HepG2 (cell line): ENCODE measurements around the gene ARF5. TPM values are rescaled to one million over a fixed set of nuclear protein-coding genes. Genes with fewer than 3 reads are reported as not detected.

Experiments
- ATAC-seq: fragments of 200-7000 bp; cut with Tn5 transposase; 3 replicates; pipeline ENCODE4 v1.9.1; 2020; ENCODE audit warnings: mild to moderate bottlenecking, moderate library complexity
- BruUV-seq: library from RNA; stranded (reverse); fragments of 400-500 nt; replicated peaks from 2 replicates; lab custom pipeline; 2021; lab: Mats Ljungman, UMichigan
- CTCF ChIA-PET: fragments of 300-600 bp; formaldehyde crosslinking; extraction: SDS; loops from one replicate; lab custom pipeline; 2021; ENCODE audit warnings: low total read pairs, inconsistent platforms, low intra/inter-chr PET ratio; lab: Yijun Ruan, JAX
- POLR2A ChIA-PET: fragments of 350-600 bp; sonication (Branson Sonifier 250); formaldehyde crosslinking; loops from one replicate; lab custom pipeline; 2020; ENCODE audit warnings: antibody characterized with exemption, inconsistent platforms; lab: Yijun Ruan, JAX
- DNase-seq: peaks from one replicate; pipeline ENCODE4 v3.0.0-alpha.2; 2015; ENCODE audit warnings: low spot score
- FAIRE-seq: peaks from 3 replicates; lab custom pipeline; 2011; peaks lifted over from hg19 to GRCh38; lab: Jason Lieb, UNC
- H2AFZ ChIP-seq: one replicate; pipeline ENCODE4 v1.6.1; 2011; ENCODE audit warnings: low read length, inconsistent platforms
- H3K27ac ChIP-seq: fragments of 300-600 bp; 3 replicates; pipeline ENCODE4 v1.8.0; 2011; ENCODE audit warnings: mixed run types, mild to moderate bottlenecking, mixed read lengths, low read length, inconsistent platforms; ENCODE audit not compliant: insufficient read depth; ENCODE audit errors: extremely low read length
- H3K27me3 ChIP-seq, 2 experiments: fragments of 200-600 bp in 1 of 2; 2 replicates in 1 of 2; 3 replicates in 1 of 2; pipeline versions ENCODE4 v1.6.0 to v1.8.0; 2011; ENCODE audit warnings: low read length in 2 of 2, mild to moderate bottlenecking in 2 of 2, moderate library complexity in 2 of 2, inconsistent platforms in 1 of 2; ENCODE audit not compliant: insufficient read depth in 2 of 2, control insufficient read depth in 1 of 2
- H3K36me3 ChIP-seq, 2 experiments: fragments of 200-600 bp in 1 of 2; replicated peaks in 1 of 2; 2 replicates in 1 of 2; 3 replicates in 1 of 2; pipeline versions ENCODE4 v1.5.1 to v1.8.0; 2011; ENCODE audit warnings: low read length in 2 of 2, inconsistent platforms in 1 of 2; ENCODE audit not compliant: insufficient read depth in 2 of 2, control insufficient read depth in 1 of 2
- H3K4me1 ChIP-seq: 2 replicates; pipeline ENCODE4 v1.5.1; 2012; ENCODE audit warnings: low read length, inconsistent platforms; ENCODE audit not compliant: insufficient read depth
- H3K4me2 ChIP-seq: 2 replicates; pipeline ENCODE4 v1.6.0; 2011; ENCODE audit warnings: low read depth, low read length, inconsistent platforms
- H3K4me3 ChIP-seq, 3 experiments: fragments of 200-600 bp in 1 of 3; sonication (generic), shearing (Covaris generic) in 1 of 3; replicated peaks in 1 of 3; 2 replicates each; pipeline ENCODE4 v1.5.1; 2011 to 2016; ENCODE audit warnings: low read length in 3 of 3, inconsistent platforms in 2 of 3, low read depth in 2 of 3, mild to moderate bottlenecking in 2 of 3, control low read depth in 1 of 3, mixed read lengths in 1 of 3; ENCODE audit not compliant: insufficient read depth in 1 of 3
- H3K79me2 ChIP-seq: one replicate; pipeline ENCODE4 v1.6.1; 2011; ENCODE audit warnings: low read length, inconsistent platforms; ENCODE audit not compliant: insufficient read depth
- H3K9ac ChIP-seq: 2 replicates; pipeline ENCODE4 v1.6.0; 2011; ENCODE audit warnings: mild to moderate bottlenecking, low read depth, low read length, inconsistent platforms; ENCODE audit not compliant: insufficient read depth
- H3K9me3 ChIP-seq: 2 replicates; pipeline ENCODE4 v1.5.1; 2012; ENCODE audit warnings: mild to moderate bottlenecking, low read length
- H4K20me1 ChIP-seq: 2 replicates; pipeline ENCODE4 v1.6.0; 2011; ENCODE audit warnings: inconsistent platforms, mild to moderate bottlenecking, low read length, moderate library complexity; ENCODE audit not compliant: insufficient read depth
- BCL6 ChIP-seq: IDR thresholded peaks from 2 replicates; pipeline ENCODE4 v1.6.1; 2016; ENCODE audit warnings: missing genetic modification reagents, missing compliant biosample characterization
- BRD4 ChIP-seq: sonication (generic); formaldehyde crosslinking; IDR thresholded peaks from 2 replicates; pipeline ENCODE4 v1.4.0; 2020; ENCODE audit warnings: missing genetic modification reagents
- HDAC6 ChIP-seq: fragments of 200-600 bp; sonication (generic); IDR thresholded peaks from 2 replicates; pipeline ENCODE4 v1.7.0; 2017; ENCODE audit warnings: mild to moderate bottlenecking, antibody characterized with exemption, low read length, low read depth
- PRMT3 ChIP-seq: sonication (generic); formaldehyde crosslinking; IDR thresholded peaks from 2 replicates; pipeline ENCODE4 v1.8.1; 2022; ENCODE audit warnings: low read depth, mild to moderate bottlenecking, moderate library complexity, missing genetic modification reagents, borderline replicate concordance
- ZEB1 ChIP-seq: IDR thresholded peaks from 2 replicates; pipeline ENCODE4 v1.6.1; 2012; ENCODE audit warnings: mild to moderate bottlenecking, low read depth, inconsistent platforms; ENCODE audit not compliant: insufficient replicate concordance
- ZNF446 ChIP-seq: sonication (generic); formaldehyde crosslinking; IDR thresholded peaks from 2 replicates; pipeline ENCODE4 v1.5.0; 2020; ENCODE audit warnings: mild to moderate bottlenecking, missing genetic modification reagents
- ZNF564 ChIP-seq: sonication (generic); formaldehyde crosslinking; IDR thresholded peaks from 2 replicates; pipeline ENCODE4 v1.8.1; 2023; ENCODE audit warnings: mild to moderate bottlenecking, missing genetic modification reagents
- ZNF766 ChIP-seq: sonication (generic); formaldehyde crosslinking; IDR thresholded peaks from 2 replicates; pipeline ENCODE4 v1.5.0; 2020; ENCODE audit warnings: missing genetic modification reagents, borderline replicate concordance
- ZNF800 ChIP-seq: sonication (generic); formaldehyde crosslinking; IDR thresholded peaks from 2 replicates; pipeline ENCODE4 v1.4.0; 2020; ENCODE audit warnings: missing genetic modification reagents
- WGBS: methylation state at CpG from one replicate; pipeline ENCODE4 v1.1.6; 2017; ENCODE audit warnings: low lambda C conversion rate; 5-methylcytosine and 5-hydroxymethylcytosine counted together
- in situ Hi-C: cut with HindIII; loops from 2 replicates; pipeline ENCODE4 v1.10.0; 2017; ENCODE audit warnings: low pct_unique_long_range_greater_than_20kb; ENCODE audit not compliant: extremely low pct_ligation_motif_present
- intact Hi-C: fragments of 100-400 bp; cut with micrococcal nuclease; formaldehyde crosslinking; loops from one replicate; pipeline ENCODE4 v1.10.0; 2022; ENCODE audit not compliant: unreplicated experiment
- polyA plus RNA-seq, 8 experiments: library from polyadenylated mRNA; depleted of rRNA in 3 of 8; stranded (reverse) in 7 of 8; unstranded in 1 of 8; fragments of >200 nt; fragmentation: Illumina TruSeq in 4 of 8; extraction: Trizol in 4 of 8; gene quantifications; 2 replicates each; pipeline versions ENCODE4 v1.2.1 to v1.2.3, GENCODE V29; 2011 to 2016; ENCODE audit warnings: low read depth in 4 of 8, missing spikeins in 1 of 8, mixed read lengths in 1 of 8; ENCODE audit not compliant: insufficient read depth in 1 of 8
- total RNA-seq, 5 experiments: library from RNA; depleted of rRNA; stranded (reverse); fragments of >200 nt; fragmentation: Illumina TruSeq; extraction: Trizol; gene quantifications; 2 replicates each; pipeline ENCODE4 v1.2.3, GENCODE V29; 2016; ENCODE audit warnings: low read depth in 1 of 5

ARF5 gene
- total and polyA plus RNA-seq, 2 of the 13 experiments (the other 11 are each of a cell fraction or from before 2014, with no cell fraction given): 109 to 135 TPM

- FAIRE-seq (no peak), DNase-seq (no peak), ATAC-seq (no peak)
- no peak overlapping the region for H3K27ac ChIP-seq
- H3K9ac ChIP-seq: no peak overlapping the region
- H3K4me1 ChIP-seq: no peaks in the 10 kb centered on the region
- no peaks in the 10 kb centered on the region for H3K79me2 ChIP-seq
- no peaks in the 10 kb centered on the region for H3K36me3 ChIP-seq
- no peak overlapping the region for H3K4me3 ChIP-seq
- POLR2A ChIA-PET: no interaction called here
- no peaks in the 10 kb centered on the region for H3K9me3 ChIP-seq
- H3K4me2 ChIP-seq: no peak overlapping the region
- TF ChIP-seq PRMT3 (CRISPR knock-in tag) (no peak), ZNF766 (CRISPR knock-in tag) (no peak), BCL6 (CRISPR knock-in tag) (no peak), BRD4 (CRISPR knock-in tag) (no peak), ZNF446 (no peak), ZEB1 (no peak)
- 0% methylated on average over 1 of the region's 1 CpG for WGBS
- intact Hi-C loops (no loop called here), in situ Hi-C loops (no loop called here)
- no TSS peak for BruUV-seq
- H2AFZ ChIP-seq: no peak overlapping the region
- CTCF ChIA-PET: no interaction called here
- H4K20me1 ChIP-seq: no peaks in the 10 kb centered on the region
- peaks cover 2 to 42% of the 10 kb centered on the region in 2 experiments; a peak in 4 of 5 replicates for H3K27me3 ChIP-seq
Observed at GRCh38 chr7:127618775-127619174, 30.6 kb downstream of the ARF5 start.

GRCh38 chr7:127619681-127620405 is 31.6 kb downstream of the ARF5 start:
- Histone ChIP-seq H3K4me1 (no peaks in the 10 kb centered on the region), H2AFZ (no peak overlapping the region), H3K9me3 (no peaks in the 10 kb centered on the region), H3K9ac (no peak overlapping the region), H4K20me1 (0 out of 2 replicates have a peak, but pooled peaks cover 1% of the 10 kb centered on the region), H3K27ac (no peak overlapping the region), H3K4me2 (no peak overlapping the region)
- in situ Hi-C loops: no loop called here
- no TSS peak for BruUV-seq
- CTCF ChIA-PET: no interaction called here
- DNase-seq (no peak), FAIRE-seq (no peak)
- TF ChIP-seq ZNF564 (CRISPR knock-in tag): no peak
- TF ChIP-seq HDAC6: peak; percentile 90; the same call in 1 of the 2 replicates
- peak; percentile 79 for TF ChIP-seq ZNF800 (CRISPR knock-in tag)
- TF ChIP-seq, all 625 proteins: peak for 2
- POLR2A ChIA-PET: no interaction called here
- peaks cover 0 to 35% of the 10 kb centered on the region in 2 experiments; a peak in 4 of 5 replicates for H3K27me3 ChIP-seq
- H3K4me3 ChIP-seq: no peak overlapping the region
- intact Hi-C loops: no loop called here
- H3K79me2 ChIP-seq: no peaks in the 10 kb centered on the region
- WGBS: 4% methylated on average over 12 of the region's 27 CpGs
- no peak for ATAC-seq
- no peaks in the 10 kb centered on the region for H3K36me3 ChIP-seq
